CMK (cell line): Measurements from ENCODE around the gene SYCP2.
"Not testable (repeated sequence)": the region's sequence is repeated elsewhere in the genome, so short reads cannot be mapped to it uniquely, and the experiment has no call there.

Source experiments
- DNase-seq: peaks from one replicate; pipeline ENCODE4 v3.0.0-alpha.2; 2010; ENCODE audit warnings: low read depth

The SYCP2 gene

GRCh38 chr20:59933296-59933848 is at the start of gene SYCP2:
TSS of gene SYCP2 (minus strand) at chr20:59933637. CDS start at chr20:59922413, 11,224 bp downstream.
- no peak for DNase-seq

GRCh38 chr20:59983076-59983475 is 49.6 kb upstream of the SYCP2 start:
- no peak for DNase-seq

- DNase-seq: no peak
These were observed 43.6 kb upstream of the SYCP2 start for GRCh38 chr20:59977086-59977485.

- no peak for DNase-seq
These were observed 42.8 kb upstream of the SYCP2 start for GRCh38 chr20:59976156-59976782.

- no peak for DNase-seq
These were observed 38.8 kb upstream of the SYCP2 start for GRCh38 chr20:59972037-59972801.

- DNase-seq: no peak
These were observed 38.0 kb upstream of the SYCP2 start for GRCh38 chr20:59971428-59971827.

GRCh38 chr20:59966428-59966827 is 33.0 kb upstream of the SYCP2 start:
- no peak for DNase-seq

- DNase-seq: no peak
These were observed 28.7 kb upstream of the SYCP2 start for GRCh38 chr20:59962155-59962554.

- no peak for DNase-seq
These were observed 28.0 kb upstream of the SYCP2 start for GRCh38 chr20:59961423-59961822.

GRCh38 chr20:59958626-59959025 is 25.2 kb upstream of the SYCP2 start:
- no peak for DNase-seq

- no peak for DNase-seq
These were observed 24.7 kb upstream of the SYCP2 start, which contains the start of gene CDH26 for GRCh38 chr20:59958123-59958522. TSS of gene CDH26 (plus strand) at chr20:59958423. CDS start at chr20:59958727, 304 bp downstream.

GRCh38 chr20:59957568-59957967 is 24.1 kb upstream of the SYCP2 start:
- DNase-seq: not testable (repeated sequence)

- DNase-seq: no peak
These were observed 21.8 kb upstream of the SYCP2 start for GRCh38 chr20:59955131-59955796.

GRCh38 chr20:59954718-59955117 is 21.3 kb upstream of the SYCP2 start:
- no peak for DNase-seq

- DNase-seq: no peak
These were observed 16.5 kb upstream of the SYCP2 start for GRCh38 chr20:59949911-59950310.

- peak; percentile 11 for DNase-seq
These were observed 15.6 kb upstream of the SYCP2 start for GRCh38 chr20:59948828-59949720.

GRCh38 chr20:59948212-59948611 is 14.8 kb upstream of the SYCP2 start:
- no peak for DNase-seq

- no peak for DNase-seq
These were observed 13.9 kb upstream of the SYCP2 start for GRCh38 chr20:59947376-59947775.

- no peak for DNase-seq
These were observed 12.3 kb upstream of the SYCP2 start for GRCh38 chr20:59945731-59946130.

- no peak for DNase-seq
These were observed 11.7 kb upstream of the SYCP2 start for GRCh38 chr20:59945175-59945574.

GRCh38 chr20:59944726-59945125 is 11.3 kb upstream of the SYCP2 start:
- DNase-seq: no peak

- no peak for DNase-seq
These were observed 8.8 kb upstream of the SYCP2 start for GRCh38 chr20:59942245-59942644.
